ENCODE measurements around the gene CACNA1C.

DNA sequence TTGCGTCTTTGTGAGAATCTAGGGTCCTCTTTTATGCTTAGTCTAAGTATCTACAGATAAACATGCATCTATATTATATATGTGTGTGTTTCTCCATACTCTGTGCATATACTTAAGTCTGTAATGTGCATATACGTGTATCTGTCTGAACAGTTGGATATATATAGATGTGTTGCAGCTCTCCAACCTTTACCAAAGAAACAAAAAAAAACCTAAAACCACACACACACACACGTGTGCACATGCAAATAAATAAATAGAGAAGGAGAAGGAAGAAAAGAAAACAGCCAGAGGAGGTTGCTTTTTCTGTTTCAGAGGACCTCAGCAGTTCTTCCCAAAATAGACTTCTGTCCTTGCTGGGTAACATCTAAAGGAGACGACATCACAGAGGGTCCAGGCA is 244.9 kb downstream of the CACNA1C start:
- no peak for TF ChIP-seq EZH2 (IDR thresholded peaks at IDR 0.05; ENCODE audit: low read length, missing control alignments)
- TF ChIP-seq, protein P1, sequence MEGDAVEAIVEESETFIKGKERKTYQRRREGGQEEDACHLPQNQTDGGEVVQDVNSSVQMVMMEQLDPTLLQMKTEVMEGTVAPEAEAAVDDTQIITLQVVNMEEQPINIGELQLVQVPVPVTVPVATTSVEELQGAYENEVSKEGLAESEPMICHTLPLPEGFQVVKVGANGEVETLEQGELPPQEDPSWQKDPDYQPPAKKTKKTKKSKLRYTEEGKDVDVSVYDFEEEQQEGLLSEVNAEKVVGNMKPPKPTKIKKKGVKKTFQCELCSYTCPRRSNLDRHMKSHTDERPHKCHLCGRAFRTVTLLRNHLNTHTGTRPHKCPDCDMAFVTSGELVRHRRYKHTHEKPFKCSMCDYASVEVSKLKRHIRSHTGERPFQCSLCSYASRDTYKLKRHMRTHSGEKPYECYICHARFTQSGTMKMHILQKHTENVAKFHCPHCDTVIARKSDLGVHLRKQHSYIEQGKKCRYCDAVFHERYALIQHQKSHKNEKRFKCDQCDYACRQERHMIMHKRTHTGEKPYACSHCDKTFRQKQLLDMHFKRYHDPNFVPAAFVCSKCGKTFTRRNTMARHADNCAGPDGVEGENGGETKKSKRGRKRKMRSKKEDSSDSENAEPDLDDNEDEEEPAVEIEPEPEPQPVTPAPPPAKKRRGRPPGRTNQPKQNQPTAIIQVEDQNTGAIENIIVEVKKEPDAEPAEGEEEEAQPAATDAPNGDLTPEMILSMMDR (conservative IDR thresholded peaks at IDR 0.05 in 1 of 2, IDR thresholded peaks at IDR 0.05 in 1 of 2; ENCODE audit: low read depth in 1 of 2, low read length in 2 of 2): no peak
